KMS-11 (cell line): Measurements from ENCODE around the gene STON2.

Experiments
- H2AFZ ChIP-seq: fragments of 200-600 bp; sonication (generic); 2 replicates; pipeline ENCODE4 v1.6.1; 2016; ENCODE audit warnings: antibody characterized with exemption, mixed run types, low read depth
- H3K27ac ChIP-seq: fragments of 200-600 bp; sonication (generic); 2 replicates; pipeline ENCODE4 v1.6.1; 2016; ENCODE audit warnings: mild to moderate bottlenecking, mixed run types
- H3K27me3 ChIP-seq: fragments of 200-600 bp; sonication (generic); 2 replicates; pipeline ENCODE4 v1.6.1; 2017; ENCODE audit warnings: mild to moderate bottlenecking, low read depth, mixed run types, moderate library complexity; ENCODE audit not compliant: insufficient read depth
- H3K36me3 ChIP-seq: fragments of 200-600 bp; sonication (generic); 2 replicates; pipeline ENCODE4 v1.6.1; 2017; ENCODE audit warnings: mild to moderate bottlenecking, mixed run types; ENCODE audit not compliant: insufficient read depth
- H3K4me1 ChIP-seq: fragments of 200-600 bp; sonication (generic); 2 replicates; pipeline ENCODE4 v1.6.1; 2016; ENCODE audit warnings: mild to moderate bottlenecking, low read depth, mixed run types; ENCODE audit not compliant: poor library complexity, severe bottlenecking
- H3K4me2 ChIP-seq: fragments of 200-600 bp; sonication (generic); 2 replicates; pipeline ENCODE4 v1.7.0; 2016; ENCODE audit warnings: mild to moderate bottlenecking, mixed run types
- H3K4me3 ChIP-seq: fragments of 200-600 bp; sonication (generic); IDR thresholded peaks from 2 replicates; pipeline ENCODE4 v1.6.1; 2017; ENCODE audit warnings: low read depth, low read length, mixed read lengths; ENCODE audit not compliant: insufficient read depth
- H3K79me2 ChIP-seq: fragments of 200-600 bp; sonication (generic); 2 replicates; pipeline ENCODE4 v1.6.1; 2016; ENCODE audit warnings: low read depth, mixed run types; ENCODE audit not compliant: insufficient read depth
- H3K9ac ChIP-seq: fragments of 200-600 bp; sonication (generic); 2 replicates; pipeline ENCODE4 v1.6.1; 2016; ENCODE audit warnings: mild to moderate bottlenecking, mixed run types
- H4K20me1 ChIP-seq: fragments of 200-600 bp; sonication (generic); 2 replicates; pipeline ENCODE4 v1.6.1; 2016; ENCODE audit warnings: mild to moderate bottlenecking, mixed run types; ENCODE audit not compliant: insufficient read depth
- TF ChIP-seq, protein P1 (sequence below): fragments of 200-600 bp; sonication (generic); conservative IDR thresholded peaks from 2 replicates; pipeline ENCODE4 v1.6.1; 2017; ENCODE audit warnings: low read depth, mild to moderate bottlenecking, antibody characterized with exemption, low read length, moderate library complexity, mixed read lengths

Gene STON2

DNA sequence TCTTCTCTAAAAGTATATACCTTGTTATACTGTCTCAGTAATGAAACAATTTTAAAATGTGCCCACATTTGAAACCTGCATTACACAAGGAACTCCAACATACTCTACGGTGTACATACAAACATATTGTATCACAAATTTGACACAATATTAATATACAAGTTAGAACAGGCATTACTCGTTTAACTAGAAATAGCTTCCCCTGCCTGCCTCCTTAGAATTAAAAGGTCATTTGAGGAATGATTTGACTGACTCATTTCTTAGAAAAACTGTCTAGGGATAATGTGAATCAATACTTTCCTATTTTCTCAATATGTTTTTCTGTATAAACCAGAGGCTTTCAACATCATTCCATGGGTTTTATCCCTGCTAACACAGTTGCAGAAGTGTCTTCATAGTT lies 73.7 kb downstream of the STON2 start:
- no peaks in the 10 kb centered on the region for H3K4me1 ChIP-seq
- no peaks in the 10 kb centered on the region for H3K27me3 ChIP-seq
- H3K9ac ChIP-seq: no peak overlapping the region
- no peak overlapping the region for H2AFZ ChIP-seq
- no peaks in the 10 kb centered on the region for H3K36me3 ChIP-seq
- H3K4me2 ChIP-seq: no peak overlapping the region
- H3K27ac ChIP-seq: no peak overlapping the region
- H3K79me2 ChIP-seq: peaks cover 49% of the 10 kb centered on the region
- TF ChIP-seq, protein P1, sequence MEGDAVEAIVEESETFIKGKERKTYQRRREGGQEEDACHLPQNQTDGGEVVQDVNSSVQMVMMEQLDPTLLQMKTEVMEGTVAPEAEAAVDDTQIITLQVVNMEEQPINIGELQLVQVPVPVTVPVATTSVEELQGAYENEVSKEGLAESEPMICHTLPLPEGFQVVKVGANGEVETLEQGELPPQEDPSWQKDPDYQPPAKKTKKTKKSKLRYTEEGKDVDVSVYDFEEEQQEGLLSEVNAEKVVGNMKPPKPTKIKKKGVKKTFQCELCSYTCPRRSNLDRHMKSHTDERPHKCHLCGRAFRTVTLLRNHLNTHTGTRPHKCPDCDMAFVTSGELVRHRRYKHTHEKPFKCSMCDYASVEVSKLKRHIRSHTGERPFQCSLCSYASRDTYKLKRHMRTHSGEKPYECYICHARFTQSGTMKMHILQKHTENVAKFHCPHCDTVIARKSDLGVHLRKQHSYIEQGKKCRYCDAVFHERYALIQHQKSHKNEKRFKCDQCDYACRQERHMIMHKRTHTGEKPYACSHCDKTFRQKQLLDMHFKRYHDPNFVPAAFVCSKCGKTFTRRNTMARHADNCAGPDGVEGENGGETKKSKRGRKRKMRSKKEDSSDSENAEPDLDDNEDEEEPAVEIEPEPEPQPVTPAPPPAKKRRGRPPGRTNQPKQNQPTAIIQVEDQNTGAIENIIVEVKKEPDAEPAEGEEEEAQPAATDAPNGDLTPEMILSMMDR: no peak
- 0 out of 2 replicates have a peak, but pooled peaks cover 7% of the 10 kb centered on the region for H4K20me1 ChIP-seq
- no peak overlapping the region for H3K4me3 ChIP-seq

- Histone ChIP-seq H4K20me1 (0 out of 2 replicates have a peak, but pooled peaks cover 7% of the 10 kb centered on the region), H3K4me1 (no peaks in the 10 kb centered on the region), H3K4me2 (no peak overlapping the region), H3K79me2 (peaks cover 41% of the 10 kb centered on the region), H3K27me3 (no peaks in the 10 kb centered on the region), H3K27ac (no peak overlapping the region), H3K36me3 (no peaks in the 10 kb centered on the region), H3K9ac (no peak overlapping the region), H3K4me3 (no peak overlapping the region), H2AFZ (no peak overlapping the region)
- TF ChIP-seq, protein P1: no peak
Measured at GRCh38 chr14:81324011-81324410, 76.1 kb downstream of the STON2 start.

- Histone ChIP-seq H4K20me1 (0 out of 2 replicates have a peak, but pooled peaks cover 3% of the 10 kb centered on the region), H3K27ac (no peak overlapping the region), H3K36me3 (no peaks in the 10 kb centered on the region), H3K4me3 (no peak overlapping the region), H3K4me2 (no peak overlapping the region), H3K4me1 (no peaks in the 10 kb centered on the region), H3K79me2 (peaks cover 43% of the 10 kb centered on the region), H3K27me3 (no peaks in the 10 kb centered on the region), H3K9ac (no peak overlapping the region), H2AFZ (no peak overlapping the region)
- TF ChIP-seq, protein P1: no peak
Measured at GRCh38 chr14:81323093-81323492, 77.0 kb downstream of the STON2 start.

- no peak overlapping the region for H3K27ac ChIP-seq
- H3K9ac ChIP-seq: no peak overlapping the region
- H2AFZ ChIP-seq: no peak overlapping the region
- no peak overlapping the region for H3K4me2 ChIP-seq
- peaks cover 44% of the 10 kb centered on the region; the same call in 1 of the 2 replicates for H3K79me2 ChIP-seq
- 0 out of 2 replicates have a peak, but pooled peaks cover under 1% of the 10 kb centered on the region for H4K20me1 ChIP-seq
- TF ChIP-seq, protein P1: no peak
- H3K27me3 ChIP-seq: no peaks in the 10 kb centered on the region
- peaks cover 4% of the 10 kb centered on the region for H3K4me1 ChIP-seq
- H3K36me3 ChIP-seq: no peaks in the 10 kb centered on the region
- no peak overlapping the region for H3K4me3 ChIP-seq
Measured at GRCh38 chr14:81319946-81320345, 80.2 kb downstream of the STON2 start.
